OCI-LY7 (cell line): ENCODE data around the gene LRRC51. TPM values are rescaled to one million over a fixed set of nuclear protein-coding genes. Genes with fewer than 3 reads are reported as not detected.

Experiments used
- BruUV-seq: library from RNA; stranded (reverse); fragments of 400-500 nt; replicated peaks from 2 replicates; lab custom pipeline; 2021; lab: Mats Ljungman, UMichigan
- CTCF ChIA-PET: fragments of 300-600 bp; sonication (Branson Sonifier 250); formaldehyde crosslinking; loops from one replicate; lab custom pipeline; 2022; ENCODE audit warnings: antibody characterized with exemption; ENCODE audit not compliant: unreplicated experiment; lab: Charles Lee
- POLR2A ChIA-PET: fragments of 300-600 bp; sonication (Branson Sonifier 250); formaldehyde crosslinking; loops from one replicate; lab custom pipeline; 2022; ENCODE audit warnings: antibody characterized with exemption; lab: Charles Lee
- DNase-seq: peaks from one replicate; pipeline ENCODE4 v3.0.0-alpha.2; 2015; ENCODE audit warnings: low spot score
- H2AFZ ChIP-seq: fragments of 200-600 bp; sonication (generic), shearing (Covaris generic); 2 replicates; pipeline ENCODE4 v1.6.1; 2014; ENCODE audit warnings: mild to moderate bottlenecking, antibody characterized with exemption, low read length, moderate library complexity
- H3K27ac ChIP-seq: fragments of 200-600 bp; sonication (generic); 2 replicates; pipeline ENCODE4 v1.5.1; 2014; ENCODE audit warnings: mixed run types, low read depth, mild to moderate bottlenecking, moderate library complexity, low read length, inconsistent platforms; ENCODE audit not compliant: poor library complexity, severe bottlenecking
- H3K36me3 ChIP-seq: fragments of 200-600 bp; sonication (generic); 2 replicates; pipeline ENCODE4 v1.6.1; 2014; ENCODE audit warnings: mild to moderate bottlenecking, antibody characterized with exemption, low read length, moderate library complexity, mixed read lengths; ENCODE audit not compliant: insufficient read depth
- H3K4me1 ChIP-seq: fragments of 200-600 bp; sonication (generic); 2 replicates; pipeline ENCODE4 v1.5.1; 2014; ENCODE audit warnings: mild to moderate bottlenecking, low read length; ENCODE audit not compliant: insufficient read depth, poor library complexity, severe bottlenecking
- H3K4me2 ChIP-seq: fragments of 200-600 bp; sonication (generic); 2 replicates; pipeline ENCODE4 v1.6.1; 2014; ENCODE audit warnings: mild to moderate bottlenecking, low read length
- H3K4me3 ChIP-seq: fragments of 200-600 bp; sonication (generic); 2 replicates; pipeline ENCODE4 v1.5.1; 2014; ENCODE audit warnings: mild to moderate bottlenecking, low read depth, low read length; ENCODE audit not compliant: poor library complexity, severe bottlenecking
- H3K79me2 ChIP-seq: fragments of 200-600 bp; sonication (generic); 2 replicates; pipeline ENCODE4 v1.6.1; 2016; ENCODE audit warnings: low read depth, mild to moderate bottlenecking, low read length, moderate library complexity, mixed read lengths; ENCODE audit not compliant: insufficient read depth
- H3K9me2 ChIP-seq: fragments of 200-600 bp; sonication (generic); 2 replicates; pipeline ENCODE4 v1.6.1; 2016; ENCODE audit warnings: mild to moderate bottlenecking, low read length, mixed read lengths; ENCODE audit not compliant: insufficient read depth
- H3K9me3 ChIP-seq: fragments of 200-600 bp; sonication (generic); 2 replicates; pipeline ENCODE4 v1.6.1; 2014; ENCODE audit warnings: mild to moderate bottlenecking, mixed run types, low read length, mixed read lengths
- H4K20me1 ChIP-seq: fragments of 200-600 bp; sonication (generic); 2 replicates; pipeline ENCODE4 v1.6.1; 2014; ENCODE audit warnings: mild to moderate bottlenecking, antibody characterized with exemption, low read length, moderate library complexity, mixed read lengths; ENCODE audit not compliant: insufficient read depth
- CTCF ChIP-seq: fragments of 200-600 bp; sonication (generic); conservative IDR thresholded peaks from 2 replicates; pipeline ENCODE4 v1.5.1; 2014; ENCODE audit warnings: mild to moderate bottlenecking, antibody characterized with exemption, low read length, moderate library complexity, mixed read lengths
- EZH2phosphoT487 ChIP-seq: fragments of 200-600 bp; sonication (generic); IDR thresholded peaks from 2 replicates; pipeline ENCODE4 v1.6.1; 2018; ENCODE audit warnings: low read depth, borderline replicate concordance, mild to moderate bottlenecking, mixed run types, antibody characterized with exemption, low read length, moderate library complexity, mixed read lengths
- intact Hi-C: fragments of 100-400 bp; cut with micrococcal nuclease; formaldehyde crosslinking; loops from one replicate; pipeline ENCODE4 v1.10.0; 2022; ENCODE audit not compliant: unreplicated experiment
- total RNA-seq, 2 experiments: library from RNA; depleted of rRNA in 1 of 2; stranded (reverse); fragments of >200 nt in 1 of 2; shearing (Covaris generic) in 1 of 2; gene quantifications; 2 replicates each; pipeline ENCODE4 v1.2.3, GENCODE V29; 2014 to 2022

The LRRC51 gene
- total RNA-seq, 2 experiments from 2014 or later: 9.9 to 15.3 TPM

GRCh38 chr11:72088076-72088808 is 7.6 kb downstream of the LRRC51 start:
- H3K36me3 ChIP-seq: peaks cover 9% of the 10 kb centered on the region; the same call in 1 of the 2 replicates
- no peaks in the 10 kb centered on the region for H3K79me2 ChIP-seq
- H3K4me2 ChIP-seq: no peak overlapping the region
- TF ChIP-seq CTCF (no peak), EZH2phosphoT487 (no peak)
- ChIA-PET CTCF (no interaction called here), POLR2A (no interaction called here)
- no peak overlapping the region for H3K4me3 ChIP-seq
- no peak overlapping the region for H3K27ac ChIP-seq
- no peak overlapping the region for H2AFZ ChIP-seq
- no peaks in the 10 kb centered on the region for H4K20me1 ChIP-seq
- no peaks in the 10 kb centered on the region for H3K9me3 ChIP-seq
- peaks cover 6% of the 10 kb centered on the region for H3K4me1 ChIP-seq
- BruUV-seq: no TSS peak
- H3K9me2 ChIP-seq: no peaks in the 10 kb centered on the region
- DNase-seq: no peak
- intact Hi-C loops: no loop called here

- Histone ChIP-seq H3K9me2 (no peaks in the 10 kb centered on the region), H3K4me3 (no peak overlapping the region), H3K4me2 (peak overlapping the region; percentile 17; the same call in 1 of the 2 replicates), H3K36me3 (peaks cover 21% of the 10 kb centered on the region; the same call in 1 of the 2 replicates), H3K4me1 (peaks cover 6% of the 10 kb centered on the region), H3K79me2 (no peaks in the 10 kb centered on the region), H3K27ac (no peak overlapping the region), H3K9me3 (no peaks in the 10 kb centered on the region), H4K20me1 (no peaks in the 10 kb centered on the region), H2AFZ (no peak overlapping the region)
- intact Hi-C loops: loop anchor here (1.0 to 2.0 kb wide), 2 partner anchors 66 to 114 kb away; no protein-coding TSS in a partner anchor
- DNase-seq: peak; percentile 83
- ChIA-PET POLR2A (interaction anchor here (1.0 to 1.6 kb wide), 3 partner anchors 10 to 66 kb away, joined by 3 to 5 read pairs (median 3); no protein-coding TSS in a partner anchor), CTCF (interaction anchor here (0.6 to 1.9 kb wide), 6 partner anchors 10 to 69 kb away, joined by 3 to 22 read pairs (median 5); partner anchors contain the start of genes LAMTOR1 and LRRC51)
- no TSS peak for BruUV-seq
- TF ChIP-seq EZH2phosphoT487 (no peak), CTCF (peak; percentile 95)
These were observed 10.6 kb downstream of the LRRC51 start for GRCh38 chr11:72091292-72091691.

- Histone ChIP-seq H3K79me2 (peaks cover 27% of the 10 kb centered on the region), H3K4me1 (peaks cover 22% of the 10 kb centered on the region), H3K9me3 (no peaks in the 10 kb centered on the region), H4K20me1 (no peaks in the 10 kb centered on the region), H3K27ac (no peak overlapping the region), H3K9me2 (no peaks in the 10 kb centered on the region), H3K4me2 (no peak overlapping the region), H3K4me3 (no peak overlapping the region), H3K36me3 (peaks cover 64% of the 10 kb centered on the region), H2AFZ (no peak overlapping the region)
- intact Hi-C loops: no loop called here
- BruUV-seq: no TSS peak
- ChIA-PET CTCF (no interaction called here), POLR2A (interaction anchor here (0.8 kb wide), 1 partner anchor 13 kb away, joined by 7 read pairs; the partner anchor contains the start of gene ANAPC15)
- no peak for DNase-seq
- TF ChIP-seq EZH2phosphoT487 (no peak), CTCF (no peak)
These were observed 18.1 kb downstream of the LRRC51 start for GRCh38 chr11:72098741-72099140.
